ENCODE results near the gene TXNDC11. TPM values are rescaled to one million over a fixed set of nuclear protein-coding genes. Genes with fewer than 3 reads are reported as not detected.

Gene TXNDC11
- total and polyA plus RNA-seq, 2 donors (not counting 3 experiments of a cell fraction or from before 2014, with no cell fraction given) = 42.5 to 66.0 TPM

DNA sequence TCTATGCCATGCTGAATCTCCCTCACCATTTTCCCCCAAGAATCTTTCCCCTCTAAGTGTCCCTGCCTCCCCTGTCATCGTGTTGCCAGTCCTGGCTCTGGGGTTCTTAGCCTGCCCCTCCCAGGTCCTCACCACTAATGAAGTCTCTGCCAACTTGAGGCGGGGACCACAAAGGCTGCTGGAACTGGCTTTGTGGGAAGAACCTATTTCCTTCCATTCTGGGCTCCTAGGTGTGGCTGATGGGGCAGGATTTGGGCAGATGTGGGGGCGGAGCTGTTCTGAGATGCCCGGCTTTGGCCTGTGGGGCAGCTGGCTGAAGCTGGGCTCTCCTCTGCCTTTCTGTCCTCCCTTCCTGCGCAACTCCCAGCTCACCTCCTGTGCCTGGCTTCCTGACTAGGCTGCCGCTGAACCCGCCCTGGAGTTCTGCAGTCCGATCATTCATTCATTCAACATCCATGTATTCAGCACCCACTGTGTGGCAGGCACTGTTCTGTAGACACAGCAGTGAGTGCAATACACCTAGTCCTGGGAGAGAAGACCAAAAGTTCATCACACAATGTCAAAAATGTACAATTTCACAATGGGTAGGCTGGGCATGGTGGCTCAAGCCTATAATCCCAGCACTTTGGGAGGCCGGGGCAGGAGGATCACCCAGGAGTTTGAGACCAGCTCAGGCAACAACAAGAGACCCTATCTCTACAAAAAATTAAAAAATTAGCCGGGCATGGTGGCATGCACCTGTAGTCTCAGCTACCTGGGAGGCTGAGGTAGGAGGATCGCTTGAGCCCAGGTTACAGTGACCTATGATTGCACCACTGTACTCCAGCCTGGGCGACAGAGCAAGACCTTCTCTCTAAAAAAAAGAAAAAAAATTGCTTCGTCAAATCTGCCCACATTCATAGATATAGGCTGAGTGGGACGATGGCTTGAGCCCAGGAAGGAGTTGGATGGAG is 76.3 kb downstream of the TXNDC11 start:
- no TSS peak for BruUV-seq (replicated peaks)
- dilution Hi-C loops (cut with MboI; ENCODE audit: extremely low pct_ligation_motif_present, low sequenced_read_pairs) (no loop called here), intact Hi-C loops (cut with micrococcal nuclease) (loop anchor here (5.0 kb wide), 1 partner anchor 409 kb away; the partner anchor contains the start of gene SOCS1)
- TF ChIP-seq MYC (IDR thresholded peaks at IDR 0.05; ENCODE audit: low read depth, low read length) = no peak
- TF ChIP-seq POLR2AphosphoS5 (IDR thresholded peaks at IDR 0.05; ENCODE audit: insufficient read depth, low read depth, low read length) = no peak
- no peak for TF ChIP-seq CTCF (IDR thresholded peaks at IDR 0.05; ENCODE audit: extremely low read depth in 1 of 2, insufficient read depth in 1 of 2, low read depth in 1 of 2, low read length in 2 of 2)
- TF ChIP-seq JUN (IDR thresholded peaks at IDR 0.05; ENCODE audit: borderline replicate concordance, insufficient read depth, insufficient read length, low read depth) = no peak
- TF ChIP-seq, protein P1, sequence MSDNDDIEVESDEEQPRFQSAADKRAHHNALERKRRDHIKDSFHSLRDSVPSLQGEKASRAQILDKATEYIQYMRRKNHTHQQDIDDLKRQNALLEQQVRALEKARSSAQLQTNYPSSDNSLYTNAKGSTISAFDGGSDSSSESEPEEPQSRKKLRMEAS (IDR thresholded peaks at IDR 0.05; ENCODE audit: insufficient read depth, insufficient read length) = no peak
- no peak for TF ChIP-seq FOS (IDR thresholded peaks at IDR 0.05; ENCODE audit: borderline replicate concordance, insufficient read depth, low read length)
- no peak for TF ChIP-seq POLR2A (IDR thresholded peaks at IDR 0.05; ENCODE audit: low read depth, low read length)
- TF ChIP-seq EZH2 (IDR thresholded peaks at IDR 0.05; ENCODE audit: borderline replicate concordance, low read depth, low read length, severe bottlenecking) = no peak
- no peak for TF ChIP-seq GATA2 (IDR thresholded peaks at IDR 0.05; ENCODE audit: insufficient read depth, insufficient read length, low read depth, low read length)
- no peak overlapping the region for H3K27ac ChIP-seq (ENCODE audit: insufficient read depth, low read depth, low read length)
- ChIA-PET POLR2A (no interaction called here), CTCF (interaction anchor here (1.3 to 1.5 kb wide), 2 partner anchors 134 kb away, joined by 3 to 6 read pairs; no protein-coding TSS in a partner anchor)
- H3K4me3 ChIP-seq (replicated peaks in 1 of 3; ENCODE audit: insufficient read depth in 1 of 3, low read depth in 1 of 3, low read length in 3 of 3) = no peak overlapping the region
- H4K20me1 ChIP-seq (replicated peaks; ENCODE audit: control insufficient read depth, extremely low read depth, insufficient read depth, low read length) = no peaks in the 10 kb centered on the region
- H3K4me2 ChIP-seq (ENCODE audit: insufficient read depth, low read length) = no peak overlapping the region
- no peak overlapping the region for H3K9ac ChIP-seq (replicated peaks; ENCODE audit: extremely low read depth, insufficient read depth, low read length)
- DNase-seq (ENCODE audit: low read depth, low spot score) (no peak), FAIRE-seq (no peak)
- H3K4me1 ChIP-seq (ENCODE audit: control insufficient read depth, extremely low read depth, insufficient read depth, low read length) = peaks cover 4% of the 10 kb centered on the region
- H3K9me1 ChIP-seq (replicated peaks; ENCODE audit: control insufficient read depth, extremely low read depth, insufficient read depth, low read length) = no peaks in the 10 kb centered on the region
- H3K79me2 ChIP-seq (ENCODE audit: control insufficient read depth, insufficient read depth, low read length) = no peaks in the 10 kb centered on the region
- H2AFZ ChIP-seq (ENCODE audit: low read depth, low read length) = no peak overlapping the region
- no peaks in the 10 kb centered on the region for H3K36me3 ChIP-seq (ENCODE audit: control insufficient read depth in 2 of 2, extremely low read depth in 1 of 2, insufficient read depth in 2 of 2, low read length in 2 of 2)
- H3K9me3 ChIP-seq (replicated peaks; ENCODE audit: control insufficient read depth, insufficient read depth, low read length) = no peaks in the 10 kb centered on the region
- H3K27me3 ChIP-seq (ENCODE audit: control insufficient read depth in 2 of 2, insufficient read depth in 2 of 2, low read length in 2 of 2) = no peaks in the 10 kb centered on the region

All from endothelial cell of umbilical vein (primary cell).